Neural progenitor cell (in vitro differentiated cells): Measurements from ENCODE around the gene NUDT1. TPM values are rescaled to one million over a fixed set of nuclear protein-coding genes. Genes with fewer than 3 reads are reported as not detected.
A peak's percentile ranks its signal among the peaks of the same experiment; 100 is the strongest.

Experiments used
- DNase-seq: peaks from one replicate; pipeline ENCODE4 v3.0.0-alpha.2; 2016; ENCODE audit warnings: low spot score
- H2AFZ ChIP-seq: fragments of 200-600 bp; sonication (generic); replicated peaks from 2 replicates; pipeline ENCODE4 v1.6.1; 2016; ENCODE audit warnings: antibody characterized with exemption
- H3F3A ChIP-seq: fragments of 200-600 bp; sonication (generic); 2 replicates; pipeline ENCODE4 v1.6.1; 2016; ENCODE audit warnings: antibody characterized with exemption, low read depth
- H3K27ac ChIP-seq: fragments of 200-600 bp; sonication (generic); 2 replicates; pipeline ENCODE4 v1.5.1; 2016; ENCODE audit warnings: mild to moderate bottlenecking
- H3K27me3 ChIP-seq: fragments of 200-600 bp; sonication (generic); 2 replicates; pipeline ENCODE4 v1.6.1; 2016; ENCODE audit warnings: mild to moderate bottlenecking, moderate library complexity
- H3K36me3 ChIP-seq: fragments of 200-600 bp; sonication (generic); 2 replicates; pipeline ENCODE4 v1.5.1; 2016
- H3K4me1 ChIP-seq: fragments of 200-600 bp; sonication (generic); 2 replicates; pipeline ENCODE4 v1.6.1; 2016; ENCODE audit warnings: mixed run types
- H3K4me2 ChIP-seq: fragments of 200-600 bp; sonication (generic); 2 replicates; pipeline ENCODE4 v1.6.1; 2016
- H3K4me3 ChIP-seq: fragments of 200-600 bp; sonication (generic); 2 replicates; pipeline ENCODE4 v1.5.1; 2016
- H3K79me2 ChIP-seq: fragments of 200-600 bp; sonication (generic); 2 replicates; pipeline ENCODE4 v1.6.1; 2016; ENCODE audit warnings: low read depth
- H3K9ac ChIP-seq: fragments of 200-600 bp; sonication (generic); 2 replicates; pipeline ENCODE4 v1.6.1; 2016
- H3K9me3 ChIP-seq: fragments of 200-600 bp; sonication (generic); 2 replicates; pipeline ENCODE4 v1.5.1; 2016; ENCODE audit warnings: low read depth
- H4K20me1 ChIP-seq: fragments of 200-600 bp; sonication (generic); 2 replicates; pipeline ENCODE4 v1.6.1; 2016; ENCODE audit warnings: low read depth
- H3K27ac Mint-ChIP-seq: 3 replicates; pipeline ENCODE4 v1.8.0; 2021; ENCODE audit warnings: mixed read lengths
- H3K27me3 Mint-ChIP-seq: 2 replicates; pipeline ENCODE4 v1.8.0; 2022; ENCODE audit warnings: low read depth, mild to moderate bottlenecking, inconsistent platforms, moderate library complexity, mixed read lengths; ENCODE audit not compliant: insufficient read depth
- H3K36me3 Mint-ChIP-seq: 3 replicates; pipeline ENCODE4 v1.8.0; 2021; ENCODE audit warnings: mixed read lengths
- H3K4me1 Mint-ChIP-seq: 3 replicates; pipeline ENCODE4 v1.8.0; 2021; ENCODE audit warnings: mixed read lengths
- H3K4me3 Mint-ChIP-seq: 3 replicates; pipeline ENCODE4 v1.8.0; 2021; ENCODE audit warnings: mild to moderate bottlenecking, moderate library complexity, mixed read lengths
- H3K9me3 Mint-ChIP-seq: 3 replicates; pipeline ENCODE4 v1.8.0; 2020; ENCODE audit warnings: mixed read lengths
- EZH2 ChIP-seq: fragments of 200-600 bp; sonication (generic); IDR thresholded peaks from 2 replicates; pipeline ENCODE4 v1.6.1; 2017; ENCODE audit warnings: antibody characterized with exemption, mild to moderate bottlenecking, moderate library complexity
- EZH2phosphoT487 ChIP-seq: fragments of 200-600 bp; sonication (generic); IDR thresholded peaks from 2 replicates; pipeline ENCODE4 v1.6.1; 2017; ENCODE audit warnings: antibody characterized with exemption
- total RNA-seq: library from RNA; depleted of rRNA; stranded (reverse); fragments of >200 nt; gene quantifications from 2 replicates; pipeline ENCODE4 v1.2.3, GENCODE V29; 2015; ENCODE audit warnings: low replicate concordance
- TF ChIP-seq, protein P1 (sequence below): fragments of 200-600 bp; sonication (generic); IDR thresholded peaks from 2 replicates; pipeline ENCODE4 v1.5.1; 2017; ENCODE audit warnings: antibody characterized with exemption, mild to moderate bottlenecking

Gene NUDT1
- total RNA-seq, 1 donor from 2014 or later, result 29.6 TPM

DNA sequence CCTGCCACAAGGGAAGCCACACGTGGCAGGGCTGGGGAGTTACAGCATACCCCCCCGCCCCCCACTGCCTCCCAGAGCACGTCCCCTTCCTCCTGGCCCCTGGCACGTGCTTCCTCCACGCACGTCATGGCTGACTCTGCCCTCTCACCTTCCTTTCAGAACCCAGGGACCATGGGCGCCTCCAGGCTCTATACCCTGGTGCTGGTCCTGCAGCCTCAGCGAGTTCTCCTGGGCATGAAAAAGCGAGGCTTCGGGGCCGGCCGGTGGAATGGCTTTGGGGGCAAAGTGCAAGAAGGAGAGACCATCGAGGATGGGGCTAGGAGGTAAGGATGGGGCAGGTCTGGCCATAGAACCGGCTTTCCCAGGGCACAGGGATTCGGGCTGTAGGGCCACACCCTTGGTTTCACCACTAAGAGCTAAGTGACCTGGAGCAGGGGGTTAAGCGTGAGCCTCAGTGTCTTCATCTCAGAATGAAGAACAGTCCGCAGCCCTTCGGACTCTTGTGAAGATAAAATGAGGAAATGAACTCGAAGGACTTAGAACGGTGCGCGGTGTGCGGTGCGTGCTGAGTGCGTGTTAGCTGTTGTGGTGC, 2.5 kb downstream of the NUDT1 start:
- Histone ChIP-seq H3F3A (peaks cover 16% of the 10 kb centered on the region), H4K20me1 (peaks cover 11% of the 10 kb centered on the region), H3K9ac (no peak overlapping the region), H3K9me3 (no peaks in the 10 kb centered on the region), H3K4me2 (no peak overlapping the region), H3K27me3 (no peaks in the 10 kb centered on the region), H3K27ac (no peak overlapping the region), H3K79me2 (peaks cover 43% of the 10 kb centered on the region), H3K4me3 (no peak overlapping the region), H3K36me3 (no peaks in the 10 kb centered on the region), H2AFZ (no peak overlapping the region), H3K4me1 (peaks cover 19% of the 10 kb centered on the region)
- H3K9me3 Mint-ChIP-seq, result no peaks in the 10 kb centered on the region
- TF ChIP-seq EZH2 (no peak), EZH2phosphoT487 (no peak)
- TF ChIP-seq, protein P1, sequence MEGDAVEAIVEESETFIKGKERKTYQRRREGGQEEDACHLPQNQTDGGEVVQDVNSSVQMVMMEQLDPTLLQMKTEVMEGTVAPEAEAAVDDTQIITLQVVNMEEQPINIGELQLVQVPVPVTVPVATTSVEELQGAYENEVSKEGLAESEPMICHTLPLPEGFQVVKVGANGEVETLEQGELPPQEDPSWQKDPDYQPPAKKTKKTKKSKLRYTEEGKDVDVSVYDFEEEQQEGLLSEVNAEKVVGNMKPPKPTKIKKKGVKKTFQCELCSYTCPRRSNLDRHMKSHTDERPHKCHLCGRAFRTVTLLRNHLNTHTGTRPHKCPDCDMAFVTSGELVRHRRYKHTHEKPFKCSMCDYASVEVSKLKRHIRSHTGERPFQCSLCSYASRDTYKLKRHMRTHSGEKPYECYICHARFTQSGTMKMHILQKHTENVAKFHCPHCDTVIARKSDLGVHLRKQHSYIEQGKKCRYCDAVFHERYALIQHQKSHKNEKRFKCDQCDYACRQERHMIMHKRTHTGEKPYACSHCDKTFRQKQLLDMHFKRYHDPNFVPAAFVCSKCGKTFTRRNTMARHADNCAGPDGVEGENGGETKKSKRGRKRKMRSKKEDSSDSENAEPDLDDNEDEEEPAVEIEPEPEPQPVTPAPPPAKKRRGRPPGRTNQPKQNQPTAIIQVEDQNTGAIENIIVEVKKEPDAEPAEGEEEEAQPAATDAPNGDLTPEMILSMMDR, result no peak
- no peak overlapping the region for H3K27ac Mint-ChIP-seq
- peaks cover 31% of the 10 kb centered on the region for H3K4me1 Mint-ChIP-seq
- peaks cover 5% of the 10 kb centered on the region for H3K27me3 Mint-ChIP-seq
- peaks cover 4% of the 10 kb centered on the region for H3K36me3 Mint-ChIP-seq
- no peak for DNase-seq
- H3K4me3 Mint-ChIP-seq, result peak overlapping the region; percentile 72

GRCh38 chr7:2245883-2246675, 4.1 kb downstream of the NUDT1 start:
- peaks cover 27% of the 10 kb centered on the region for H3K4me1 Mint-ChIP-seq
- Histone ChIP-seq H3K36me3 (no peaks in the 10 kb centered on the region), H2AFZ (no peak overlapping the region), H3K4me3 (no peak overlapping the region), H3K27me3 (no peaks in the 10 kb centered on the region), H3K27ac (no peak overlapping the region), H4K20me1 (peaks cover 6% of the 10 kb centered on the region), H3F3A (peaks cover 16% of the 10 kb centered on the region), H3K9me3 (no peaks in the 10 kb centered on the region), H3K79me2 (peaks cover 27% of the 10 kb centered on the region), H3K4me1 (peaks cover 16% of the 10 kb centered on the region), H3K9ac (no peak overlapping the region), H3K4me2 (no peak overlapping the region)
- H3K4me3 Mint-ChIP-seq, result peak overlapping the region; percentile 25
- no peaks in the 10 kb centered on the region for H3K9me3 Mint-ChIP-seq
- peak overlapping the region; percentile 62 for H3K27ac Mint-ChIP-seq
- no peak for DNase-seq
- peaks cover 5% of the 10 kb centered on the region for H3K27me3 Mint-ChIP-seq
- TF ChIP-seq EZH2phosphoT487 (no peak), EZH2 (no peak)
- TF ChIP-seq, protein P1, result no peak
- peaks cover 4% of the 10 kb centered on the region for H3K36me3 Mint-ChIP-seq

DNA sequence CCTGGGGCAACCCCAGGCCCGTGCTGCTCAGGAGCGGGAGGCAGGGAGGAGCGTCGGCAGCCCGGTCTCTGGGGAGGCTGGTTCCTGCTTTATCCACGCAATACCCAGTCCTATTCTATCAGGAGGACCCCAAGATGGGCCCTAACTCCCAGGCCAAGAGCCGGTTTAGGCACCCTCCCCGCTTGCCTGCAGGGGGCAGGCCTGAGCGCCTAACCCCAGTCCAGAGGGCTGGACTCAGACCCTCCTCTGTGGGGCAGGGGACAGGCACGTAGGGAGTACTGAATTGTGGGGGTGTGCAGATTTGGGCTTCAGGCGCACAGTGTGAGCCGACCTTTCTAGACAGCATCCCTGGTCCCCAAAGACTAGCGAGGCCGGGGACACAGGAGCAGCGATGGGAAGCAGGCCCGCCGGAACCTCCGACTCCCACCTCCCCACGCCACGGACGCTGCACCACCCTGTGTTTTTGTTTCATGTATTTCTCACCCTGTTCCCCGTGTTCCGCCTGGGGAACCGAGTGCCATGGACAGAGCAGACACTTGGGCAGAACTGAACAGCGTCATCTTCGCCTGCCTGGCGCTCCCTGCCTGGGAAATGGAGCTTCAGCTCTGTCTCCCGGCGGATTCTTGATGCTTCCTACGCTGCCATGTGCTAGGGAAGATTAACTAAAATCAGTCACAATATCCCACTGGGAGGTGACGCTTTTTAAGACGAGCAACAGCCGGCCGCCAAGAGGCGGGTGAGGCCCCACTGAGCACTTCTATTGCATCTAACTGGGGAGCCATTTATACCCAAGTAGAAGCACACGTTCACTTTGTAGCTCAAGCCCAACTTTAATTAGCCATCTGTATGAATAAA, 5.3 kb downstream of the NUDT1 start:
- H3K36me3 Mint-ChIP-seq, result peaks cover 4% of the 10 kb centered on the region
- peak overlapping the region; percentile 60 for H3K4me2 ChIP-seq
- H3K4me3 Mint-ChIP-seq, result no peak overlapping the region
- peaks cover 5% of the 10 kb centered on the region for H3K27me3 Mint-ChIP-seq
- H3K36me3 ChIP-seq, result no peaks in the 10 kb centered on the region
- no peak overlapping the region for H3K27ac ChIP-seq
- no peaks in the 10 kb centered on the region for H3K9me3 Mint-ChIP-seq
- no peaks in the 10 kb centered on the region for H4K20me1 ChIP-seq
- no peak overlapping the region for H3K4me3 ChIP-seq
- peaks cover 27% of the 10 kb centered on the region for H3K4me1 Mint-ChIP-seq
- DNase-seq, result peak; percentile 84
- H3K27ac Mint-ChIP-seq, result no peak overlapping the region
- peak overlapping the region; percentile 22 for H2AFZ ChIP-seq
- peaks cover 16% of the 10 kb centered on the region for H3F3A ChIP-seq
- H3K79me2 ChIP-seq, result peaks cover 17% of the 10 kb centered on the region
- H3K4me1 ChIP-seq, result peaks cover 13% of the 10 kb centered on the region
- H3K9me3 ChIP-seq, result no peaks in the 10 kb centered on the region
- H3K27me3 ChIP-seq, result no peaks in the 10 kb centered on the region
- H3K9ac ChIP-seq, result no peak overlapping the region
- TF ChIP-seq, protein P1, result peak; percentile 82
- TF ChIP-seq EZH2phosphoT487 (no peak), EZH2 (no peak)
